ENCODE measurements around the gene PIGK. TPM values are rescaled to one million over a fixed set of nuclear protein-coding genes. Genes with fewer than 3 reads are reported as not detected.

PIGK gene
- total and polyA plus RNA-seq, 10 donors, result 3.2 to 29.3 (median 19.4) TPM

- WGBS, 5 donors, result 86 to 100% (median 97%) methylated on average over 1 of the region's 1 CpG
- peaks cover 0 to 6% (median 4%) of the 10 kb centered on the region in 8 donors for H3K9me3 ChIP-seq
- H3K36me3 ChIP-seq, result no peaks in the 10 kb centered on the region
- no peaks in the 10 kb centered on the region for H3K4me1 ChIP-seq
- no peak for TF ChIP-seq POLR2A (IDR thresholded peaks at IDR 0.05)
- no peak overlapping the region for H3K27ac ChIP-seq
- no peaks in the 10 kb centered on the region for H3K27me3 ChIP-seq (replicated peaks in 1 of 7)
- H3K4me3 ChIP-seq, result no peak overlapping the region
- no peak for DNase-seq
- intact Hi-C loops (cut with DNase I; ENCODE audit: low total_unique reads), result no loop called here
Measured at GRCh38 chr1:77100875-77101274, 118.4 kb downstream of the PIGK start.

- Histone ChIP-seq H3K36me3 (peaks cover 0 to 8% (median 0%) of the 10 kb centered on the region in 6 donors), H3K9me3 (peaks cover 0 to 6% (median 4%) of the 10 kb centered on the region in 8 donors), H3K27me3 (replicated peaks in 1 of 7) (no peaks in the 10 kb centered on the region), H3K27ac (no peak overlapping the region), H3K4me3 (no peak overlapping the region), H3K4me1 (no peaks in the 10 kb centered on the region)
- 94 to 98% (median 97%) methylated on average over 9 of the region's 9 CpGs for WGBS, 5 donors
- no peak for DNase-seq
- intact Hi-C loops (cut with DNase I; ENCODE audit: low total_unique reads), result no loop called here
- no peak for TF ChIP-seq POLR2A (IDR thresholded peaks at IDR 0.05)
- no peak for TF ChIP-seq CTCF (IDR thresholded peaks at IDR 0.05 in 8 of 11, conservative IDR thresholded peaks at IDR 0.05 in 3 of 11)
- no peak for TF ChIP-seq POLR2AphosphoS5 (IDR thresholded peaks at IDR 0.05)
Measured at GRCh38 chr1:77096496-77097255, 122.6 kb downstream of the PIGK start.

GRCh38 chr1:77095236-77095635, 124.0 kb downstream of the PIGK start:
- Histone ChIP-seq H3K36me3 (peaks cover 0 to 16% (median 0%) of the 10 kb centered on the region in 6 donors), H3K27me3 (replicated peaks in 1 of 7) (no peaks in the 10 kb centered on the region), H3K4me1 (no peaks in the 10 kb centered on the region), H3K9me3 (peaks cover 0 to 6% (median 4%) of the 10 kb centered on the region in 8 donors), H3K4me3 (no peak overlapping the region), H3K27ac (no peak overlapping the region)
- intact Hi-C loops (cut with DNase I; ENCODE audit: low total_unique reads), result no loop called here
- no peak for DNase-seq
- TF ChIP-seq POLR2AphosphoS5 (IDR thresholded peaks at IDR 0.05), result no peak
- TF ChIP-seq POLR2A (IDR thresholded peaks at IDR 0.05), result no peak
- TF ChIP-seq CTCF (IDR thresholded peaks at IDR 0.05 in 8 of 11, conservative IDR thresholded peaks at IDR 0.05 in 3 of 11), result no peak
- 75 to 94% (median 89%) methylated on average over 1 of the region's 1 CpG for WGBS, 5 donors

- WGBS, 5 donors, result 47 to 76% (median 49%) methylated on average over 2 of the region's 2 CpGs
- TF ChIP-seq POLR2A (IDR thresholded peaks at IDR 0.05) (no peak), CTCF (IDR thresholded peaks at IDR 0.05 in 8 of 11, conservative IDR thresholded peaks at IDR 0.05 in 3 of 11) (no peak), POLR2AphosphoS5 (IDR thresholded peaks at IDR 0.05) (no peak)
- Histone ChIP-seq H3K27ac (no peak overlapping the region), H3K27me3 (replicated peaks in 1 of 7) (no peaks in the 10 kb centered on the region), H3K4me3 (no peak overlapping the region), H3K4me1 (no peaks in the 10 kb centered on the region), H3K36me3 (peaks cover 0 to 16% (median 0%) of the 10 kb centered on the region in 6 donors), H3K9me3 (no peaks in the 10 kb centered on the region)
- intact Hi-C loops (cut with DNase I; ENCODE audit: low total_unique reads), result no loop called here
- DNase-seq, result no peak
Measured at GRCh38 chr1:77089756-77090155, 129.5 kb downstream of the PIGK start.
